ENCODE results near the gene AMELY. TPM values are rescaled to one million over a fixed set of nuclear protein-coding genes. Genes with fewer than 3 reads are reported as not detected.
"Not testable (repeated sequence)": the region's sequence is repeated elsewhere in the genome, so short reads cannot be mapped to it uniquely, and the experiment has no call there.

The AMELY gene
- total and polyA plus RNA-seq, 10 donors: not detected

GRCh38 chrY:6909118-6909521 lies 2.4 kb downstream of the AMELY start:
- H3K9me3 ChIP-seq: no peaks in the 10 kb centered on the region
- no peak overlapping the region for H3K4me3 ChIP-seq
- H3K27me3 ChIP-seq (replicated peaks in 1 of 7): peaks cover 0 to 52% (median 0%) of the 10 kb centered on the region in 7 donors
- H3K27ac ChIP-seq: no peak overlapping the region
- DNase-seq: no peak
- H3K4me1 ChIP-seq: peaks cover 0 to 10% (median 0%) of the 10 kb centered on the region in 6 donors
- intact Hi-C loops (cut with DNase I; ENCODE audit: low total_unique reads): no loop called here
- TF ChIP-seq POLR2A (IDR thresholded peaks at IDR 0.05): no peak
- TF ChIP-seq POLR2AphosphoS5 (IDR thresholded peaks at IDR 0.05): no peak
- no peak for TF ChIP-seq CTCF (IDR thresholded peaks at IDR 0.05 in 8 of 11, conservative IDR thresholded peaks at IDR 0.05 in 3 of 11)
- WGBS, 5 donors: 2 to 5% (median 2%) methylated on average over 14 of the region's 14 CpGs; no CpG with 5 or more reads in 2 of the 5 donors
- no peaks in the 10 kb centered on the region for H3K36me3 ChIP-seq

DNA sequence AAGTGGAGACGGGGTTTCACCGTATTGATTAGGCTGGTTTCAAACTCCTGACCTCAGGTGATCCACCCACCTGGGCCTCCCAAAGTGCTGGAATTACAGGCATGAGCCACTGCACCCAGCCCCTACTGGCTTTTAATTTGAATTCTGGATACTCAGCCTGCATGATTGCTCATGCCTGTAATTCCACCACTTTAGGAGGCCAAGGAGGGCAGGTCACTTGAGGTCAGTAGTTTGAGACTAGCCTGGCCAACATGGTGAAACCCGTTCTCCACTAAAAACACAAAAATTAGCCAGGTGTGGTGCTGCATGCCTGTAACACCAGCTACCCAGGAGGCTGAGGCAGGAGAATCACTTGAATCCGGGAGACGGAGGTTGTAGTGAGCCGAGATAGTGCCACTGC lies 3.5 kb downstream of the AMELY start:
- H3K4me3 ChIP-seq; H3K36me3 ChIP-seq; DNase-seq; H3K27ac ChIP-seq; H3K4me1 ChIP-seq; intact Hi-C loops (cut with DNase I; ENCODE audit: low total_unique reads); H3K9me3 ChIP-seq: not testable (repeated sequence)
- H3K27me3 ChIP-seq (replicated peaks in 1 of 7): peaks cover 0 to 52% (median 0%) of the 10 kb centered on the region in 7 donors
- WGBS, 5 donors: 59 to 65% (median 62%) methylated on average over 6 of the region's 6 CpGs; no CpG with 5 or more reads in 2 of the 5 donors

GRCh38 chrY:6907591-6907990 lies 4.0 kb downstream of the AMELY start:
- Histone ChIP-seq H3K4me3 (no peak overlapping the region), H3K4me1 (peaks cover 0 to 10% (median 0%) of the 10 kb centered on the region in 6 donors), H3K27ac (no peak overlapping the region), H3K27me3 (replicated peaks in 1 of 7) (peaks cover 0 to 52% (median 0%) of the 10 kb centered on the region in 7 donors), H3K36me3 (no peaks in the 10 kb centered on the region), H3K9me3 (no peaks in the 10 kb centered on the region)
- WGBS, 5 donors: 41 to 78% (median 60%) methylated on average over 1 of the region's 1 CpG; no CpG with 5 or more reads in 2 of the 5 donors
- no peak for TF ChIP-seq CTCF (IDR thresholded peaks at IDR 0.05 in 8 of 11, conservative IDR thresholded peaks at IDR 0.05 in 3 of 11)
- no peak for TF ChIP-seq POLR2A (IDR thresholded peaks at IDR 0.05)
- no peak for TF ChIP-seq POLR2AphosphoS5 (IDR thresholded peaks at IDR 0.05)
- intact Hi-C loops (cut with DNase I; ENCODE audit: low total_unique reads): no loop called here
- no peak for DNase-seq

DNA sequence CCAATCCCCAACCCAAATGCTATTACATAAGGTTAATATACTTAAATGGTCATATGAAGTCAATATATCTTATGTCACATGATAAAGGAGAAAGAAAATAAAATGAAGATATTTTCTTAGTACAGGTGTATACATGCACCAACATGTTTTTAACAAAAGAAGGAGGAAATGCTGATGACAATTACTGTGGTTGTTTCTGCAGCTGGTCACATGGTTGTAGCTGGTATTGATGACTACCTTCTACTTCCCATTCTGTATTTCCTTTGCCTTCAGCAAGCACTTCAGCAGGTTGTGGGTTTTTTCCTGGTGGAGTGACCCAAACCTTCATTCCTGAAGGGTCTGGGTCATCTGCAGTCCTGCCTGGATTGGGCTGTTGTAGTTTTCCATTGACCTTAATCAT lies 9.4 kb downstream of the AMELY start:
- H3K27me3 ChIP-seq (replicated peaks in 1 of 7); DNase-seq; H3K27ac ChIP-seq; H3K4me1 ChIP-seq; H3K4me3 ChIP-seq; H3K36me3 ChIP-seq; H3K9me3 ChIP-seq; intact Hi-C loops (cut with DNase I; ENCODE audit: low total_unique reads): not testable (repeated sequence)

GRCh38 chrY:6895236-6895635 lies 16.3 kb downstream of the AMELY start:
- WGBS, 5 donors: 0 to 23% (median 12%) methylated on average over 1 of the region's 1 CpG; no CpG with 5 or more reads in 2 of the 5 donors

More at GRCh38 chrY:6895236-6895635, 16.3 kb downstream of the AMELY start:
- H3K27me3 ChIP-seq (replicated peaks in 1 of 7): no peaks in the 10 kb centered on the region
- TF ChIP-seq POLR2AphosphoS5 (IDR thresholded peaks at IDR 0.05) (no peak), CTCF (IDR thresholded peaks at IDR 0.05 in 8 of 11, conservative IDR thresholded peaks at IDR 0.05 in 3 of 11) (no peak)
- H3K36me3 ChIP-seq: no peaks in the 10 kb centered on the region
- H3K9me3 ChIP-seq: no peaks in the 10 kb centered on the region
- no peaks in the 10 kb centered on the region for H3K4me1 ChIP-seq
- DNase-seq: no peak
- H3K4me3 ChIP-seq: no peak overlapping the region
- no peak overlapping the region for H3K27ac ChIP-seq
- intact Hi-C loops (cut with DNase I; ENCODE audit: low total_unique reads): no loop called here

Data from spleen (tissue), 11 donors.